ENCODE data around the gene PLAAT3.
A peak's percentile ranks its signal among the peaks of the same experiment; 100 is the strongest.
"Not testable (repeated sequence)": the region's sequence is repeated elsewhere in the genome, so short reads cannot be mapped to it uniquely, and the experiment has no call there.

Gene PLAAT3

DNA sequence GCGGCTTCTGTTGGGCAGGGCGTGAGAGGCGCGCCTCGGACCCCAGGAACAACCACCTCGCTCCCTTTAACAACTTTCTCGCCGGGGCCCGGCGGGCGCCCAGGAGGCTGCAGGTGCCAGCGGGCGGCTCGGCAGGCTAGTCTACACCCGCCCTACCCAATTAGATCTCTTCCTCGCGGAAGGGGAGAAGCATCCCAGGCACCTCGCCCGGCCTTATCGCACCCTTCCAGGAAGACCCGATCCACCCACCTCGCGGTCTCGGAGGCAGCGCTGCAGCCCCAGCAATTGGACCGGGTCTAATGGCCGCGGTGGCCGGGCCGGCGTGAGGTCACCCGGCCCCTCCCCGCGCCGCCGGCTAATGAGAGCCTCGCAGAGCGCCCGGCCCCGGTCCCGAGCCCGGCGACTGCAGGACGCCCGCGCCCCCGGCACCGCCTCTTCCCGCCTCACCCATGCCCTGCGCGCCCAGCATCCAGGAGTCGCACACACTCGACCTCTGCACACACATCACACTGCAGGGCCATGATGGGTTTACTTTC, at the start of gene PLAAT3:
TSS of gene PLAAT3 (minus strand) at position 298 of the 536 bp plus-strand sequence. CDS start 419 bp downstream, outside the sequence.
- TF ChIP-seq JUND (IDR thresholded peaks at IDR 0.05; ENCODE audit: low read depth), result no peak
- in situ Hi-C loops (cut with HindIII; ENCODE audit: low pct_unique_long_range_greater_than_20kb, low sequenced_read_pairs), result no loop called here
- peak; percentile 61 to 81 for DNase-seq (ENCODE audit: low read depth in 1 of 2, low spot score in 1 of 2)

GRCh38 chr11:63663809-63664208, 49.6 kb upstream of the PLAAT3 start:
- TF ChIP-seq JUND (IDR thresholded peaks at IDR 0.05; ENCODE audit: low read depth), result no peak
- in situ Hi-C loops (cut with HindIII; ENCODE audit: low pct_unique_long_range_greater_than_20kb, low sequenced_read_pairs), result no loop called here
- DNase-seq (ENCODE audit: low read depth in 1 of 2, low spot score in 1 of 2), result peak in 1 of 2 experiments; percentile 15

- in situ Hi-C loops (cut with HindIII; ENCODE audit: low pct_unique_long_range_greater_than_20kb, low sequenced_read_pairs), result no loop called here
- no peak for TF ChIP-seq JUND (IDR thresholded peaks at IDR 0.05; ENCODE audit: low read depth)
- no peak for DNase-seq (ENCODE audit: low read depth in 1 of 2, low spot score in 1 of 2)
These were observed 46.7 kb upstream of the PLAAT3 start for GRCh38 chr11:63660972-63661371.

DNA sequence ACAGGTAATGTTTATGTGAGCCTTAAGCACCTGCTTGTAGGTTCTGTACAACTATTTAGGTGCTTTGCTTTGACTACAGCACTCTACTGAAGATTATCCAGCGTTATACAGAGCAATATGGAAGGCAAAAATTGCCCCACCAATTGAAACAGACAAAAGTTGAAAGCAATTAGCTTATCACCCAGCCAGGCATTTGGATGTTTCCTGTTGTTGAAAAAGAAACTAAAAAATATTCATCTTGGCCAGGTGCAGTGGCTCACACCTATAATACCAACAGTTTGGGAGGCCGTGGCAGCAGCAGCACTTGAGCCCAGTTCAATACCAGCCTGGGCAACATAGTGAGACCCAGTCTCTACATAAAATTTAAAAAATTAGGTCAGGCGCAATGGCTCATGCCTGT, 38.4 kb upstream of the PLAAT3 start:
- in situ Hi-C loops (cut with HindIII; ENCODE audit: low pct_unique_long_range_greater_than_20kb, low sequenced_read_pairs), result no loop called here
- no peak for DNase-seq (ENCODE audit: low read depth in 1 of 2, low spot score in 1 of 2)
- no peak for TF ChIP-seq JUND (IDR thresholded peaks at IDR 0.05; ENCODE audit: low read depth)

DNA sequence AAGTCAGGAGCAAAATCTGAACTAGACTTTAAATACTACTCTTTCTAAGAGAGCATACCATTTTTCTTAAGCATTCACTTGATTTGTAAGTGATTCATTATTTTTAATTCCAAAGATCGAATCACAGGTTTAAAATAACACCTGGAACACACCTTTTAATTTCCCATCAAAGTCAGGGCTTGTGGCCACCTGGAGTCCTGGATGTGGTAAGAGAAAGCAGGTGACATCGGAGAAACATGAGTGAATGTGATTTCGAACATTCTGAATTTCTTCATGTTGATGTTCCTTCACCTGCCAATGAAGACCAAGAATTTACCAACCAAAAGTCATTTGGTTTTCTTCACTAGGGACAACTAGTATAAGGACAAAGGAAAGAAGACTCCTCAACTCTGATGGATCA, 29.0 kb upstream of the PLAAT3 start:
- in situ Hi-C loops (cut with HindIII; ENCODE audit: low pct_unique_long_range_greater_than_20kb, low sequenced_read_pairs), result no loop called here
- no peak for TF ChIP-seq JUND (IDR thresholded peaks at IDR 0.05; ENCODE audit: low read depth)
- DNase-seq (ENCODE audit: low read depth in 1 of 2, low spot score in 1 of 2), result no peak

DNA sequence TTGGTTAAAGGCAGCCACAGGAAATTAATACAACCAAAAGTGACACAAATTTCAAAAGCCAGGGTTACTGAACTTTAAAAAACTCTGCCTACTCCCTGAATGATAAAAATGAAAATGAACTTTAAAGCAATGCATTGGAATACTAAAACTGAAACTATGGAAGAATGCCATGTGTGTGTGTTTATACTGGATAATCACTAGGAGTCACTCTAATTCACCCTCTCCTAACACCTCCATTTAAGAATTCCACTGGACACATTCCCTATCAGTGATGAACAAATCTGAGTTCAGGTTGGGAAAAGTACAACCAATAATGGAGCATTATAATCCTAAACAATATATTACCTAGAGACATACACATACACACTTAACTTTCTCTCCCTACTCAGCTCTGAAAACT, 27.5 kb upstream of the PLAAT3 start:
- in situ Hi-C loops (cut with HindIII; ENCODE audit: low pct_unique_long_range_greater_than_20kb, low sequenced_read_pairs), result no loop called here
- TF ChIP-seq JUND (IDR thresholded peaks at IDR 0.05; ENCODE audit: low read depth), result no peak
- peak in 1 of 2 experiments; percentile 33 for DNase-seq (ENCODE audit: low read depth in 1 of 2, low spot score in 1 of 2)

- in situ Hi-C loops (cut with HindIII; ENCODE audit: low pct_unique_long_range_greater_than_20kb, low sequenced_read_pairs), result no loop called here
- TF ChIP-seq JUND (IDR thresholded peaks at IDR 0.05; ENCODE audit: low read depth), result no peak
- no peak for DNase-seq (ENCODE audit: low read depth in 1 of 2, low spot score in 1 of 2)
These were observed 25.1 kb upstream of the PLAAT3 start for GRCh38 chr11:63639199-63639832.

DNA sequence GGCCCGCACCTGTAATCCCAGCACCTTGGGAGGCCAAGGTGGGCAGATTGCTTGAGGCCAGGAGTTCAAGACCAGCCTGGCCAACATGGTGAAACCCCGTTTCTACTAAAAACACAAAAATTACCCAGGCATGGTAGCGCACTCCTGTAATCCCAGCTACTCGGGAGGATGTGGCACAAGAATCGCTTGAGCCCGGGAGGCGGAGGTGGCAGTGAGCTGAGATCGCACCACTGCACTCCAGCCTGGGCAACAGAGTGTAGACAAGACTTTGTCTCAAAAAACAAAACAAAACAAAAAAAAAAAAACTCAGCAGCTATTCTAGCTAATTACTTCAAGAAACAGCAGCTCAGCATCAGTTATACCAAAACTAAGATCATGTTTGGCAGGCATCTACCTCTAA, 24.2 kb upstream of the PLAAT3 start:
- in situ Hi-C loops (cut with HindIII; ENCODE audit: low pct_unique_long_range_greater_than_20kb, low sequenced_read_pairs), result not testable (repeated sequence)

GRCh38 chr11:63635762-63636465, 21.7 kb upstream of the PLAAT3 start:
- in situ Hi-C loops (cut with HindIII; ENCODE audit: low pct_unique_long_range_greater_than_20kb, low sequenced_read_pairs), result no loop called here
- peak; percentile 74 to 85 for DNase-seq (ENCODE audit: low read depth in 1 of 2, low spot score in 1 of 2)
- no peak for TF ChIP-seq JUND (IDR thresholded peaks at IDR 0.05; ENCODE audit: low read depth)

More for the DNA sequence above, 24.2 kb upstream of the PLAAT3 start:
- not testable (repeated sequence) for DNase-seq (ENCODE audit: low read depth in 1 of 2, low spot score in 1 of 2)

GRCh38 chr11:63629426-63629825, 15.2 kb upstream of the PLAAT3 start:
- DNase-seq (ENCODE audit: low read depth in 1 of 2, low spot score in 1 of 2), result no peak
- in situ Hi-C loops (cut with HindIII; ENCODE audit: low pct_unique_long_range_greater_than_20kb, low sequenced_read_pairs), result no loop called here
- TF ChIP-seq JUND (IDR thresholded peaks at IDR 0.05; ENCODE audit: low read depth), result no peak

- no peak for DNase-seq (ENCODE audit: low read depth in 1 of 2, low spot score in 1 of 2)
- TF ChIP-seq JUND (IDR thresholded peaks at IDR 0.05; ENCODE audit: low read depth), result no peak
- in situ Hi-C loops (cut with HindIII; ENCODE audit: low pct_unique_long_range_greater_than_20kb, low sequenced_read_pairs), result no loop called here
These were observed 9.4 kb upstream of the PLAAT3 start for GRCh38 chr11:63623513-63624140.

GRCh38 chr11:63622323-63622722, 8.1 kb upstream of the PLAAT3 start:
- in situ Hi-C loops (cut with HindIII; ENCODE audit: low pct_unique_long_range_greater_than_20kb, low sequenced_read_pairs), result no loop called here
- no peak for TF ChIP-seq JUND (IDR thresholded peaks at IDR 0.05; ENCODE audit: low read depth)
- peak; percentile 55 to 86 for DNase-seq (ENCODE audit: low read depth in 1 of 2, low spot score in 1 of 2)

- no peak for DNase-seq (ENCODE audit: low read depth in 1 of 2, low spot score in 1 of 2)
- TF ChIP-seq JUND (IDR thresholded peaks at IDR 0.05; ENCODE audit: low read depth), result no peak
- in situ Hi-C loops (cut with HindIII; ENCODE audit: low pct_unique_long_range_greater_than_20kb, low sequenced_read_pairs), result no loop called here
These were observed 6.8 kb upstream of the PLAAT3 start for GRCh38 chr11:63621071-63621470.

Measured in T47D (cell line).